LNCaP clone FGC (cell line): ENCODE data around the gene ADORA2A.

ENCODE experiments used
- DNase-seq: peaks from one replicate; pipeline ENCODE4 v3.0.0-alpha.2; 2011; ENCODE audit warnings: low read depth
- H3K4me3 ChIP-seq: 2 replicates; pipeline ENCODE4 v1.5.1; 2011; ENCODE audit warnings: mild to moderate bottlenecking, low read depth, low read length, control low read depth
- TF ChIP-seq, protein P1 (sequence below): IDR thresholded peaks from 2 replicates; pipeline ENCODE4 v1.5.1; 2012; ENCODE audit warnings: mild to moderate bottlenecking; ENCODE audit not compliant: control insufficient read depth, insufficient read depth; ENCODE audit errors: extremely low read depth

ADORA2A gene

GRCh38 chr22:24442352-24442744, 14.9 kb downstream of the ADORA2A start:
- no peak overlapping the region for H3K4me3 ChIP-seq
- no peak for DNase-seq
- TF ChIP-seq, protein P1, sequence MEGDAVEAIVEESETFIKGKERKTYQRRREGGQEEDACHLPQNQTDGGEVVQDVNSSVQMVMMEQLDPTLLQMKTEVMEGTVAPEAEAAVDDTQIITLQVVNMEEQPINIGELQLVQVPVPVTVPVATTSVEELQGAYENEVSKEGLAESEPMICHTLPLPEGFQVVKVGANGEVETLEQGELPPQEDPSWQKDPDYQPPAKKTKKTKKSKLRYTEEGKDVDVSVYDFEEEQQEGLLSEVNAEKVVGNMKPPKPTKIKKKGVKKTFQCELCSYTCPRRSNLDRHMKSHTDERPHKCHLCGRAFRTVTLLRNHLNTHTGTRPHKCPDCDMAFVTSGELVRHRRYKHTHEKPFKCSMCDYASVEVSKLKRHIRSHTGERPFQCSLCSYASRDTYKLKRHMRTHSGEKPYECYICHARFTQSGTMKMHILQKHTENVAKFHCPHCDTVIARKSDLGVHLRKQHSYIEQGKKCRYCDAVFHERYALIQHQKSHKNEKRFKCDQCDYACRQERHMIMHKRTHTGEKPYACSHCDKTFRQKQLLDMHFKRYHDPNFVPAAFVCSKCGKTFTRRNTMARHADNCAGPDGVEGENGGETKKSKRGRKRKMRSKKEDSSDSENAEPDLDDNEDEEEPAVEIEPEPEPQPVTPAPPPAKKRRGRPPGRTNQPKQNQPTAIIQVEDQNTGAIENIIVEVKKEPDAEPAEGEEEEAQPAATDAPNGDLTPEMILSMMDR: no peak

GRCh38 chr22:24443668-24444067, 16.3 kb downstream of the ADORA2A start:
- TF ChIP-seq, protein P1: no peak
- no peak for DNase-seq
- H3K4me3 ChIP-seq: no peak overlapping the region

DNA sequence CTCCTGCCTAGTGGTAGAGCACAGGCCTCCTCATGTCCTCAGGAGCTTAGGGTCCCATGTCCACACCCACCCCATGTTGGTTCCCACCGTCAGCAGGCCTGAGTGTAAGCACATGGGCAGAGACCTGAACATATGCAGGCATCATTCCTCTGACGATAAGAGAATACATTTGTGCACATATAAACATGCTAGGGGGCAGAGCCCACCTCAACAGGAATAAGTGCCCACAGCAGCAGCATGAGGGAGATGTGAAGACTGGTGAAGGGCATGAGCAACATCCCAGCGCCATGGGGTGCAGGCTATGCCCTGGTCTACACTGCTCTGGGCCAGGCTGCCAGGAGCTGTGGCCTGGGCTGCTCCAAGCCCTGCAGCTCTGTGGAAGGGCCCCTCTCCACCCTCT, 16.9 kb downstream of the ADORA2A start:
- no peak for DNase-seq
- TF ChIP-seq, protein P1: no peak
- no peak overlapping the region for H3K4me3 ChIP-seq

- no peak overlapping the region for H3K4me3 ChIP-seq
- TF ChIP-seq, protein P1: no peak
- DNase-seq: no peak
Observed at GRCh38 chr22:24444729-24445466, 17.5 kb downstream of the ADORA2A start.

- DNase-seq: no peak
- no peak overlapping the region for H3K4me3 ChIP-seq
- TF ChIP-seq, protein P1: no peak
Observed at GRCh38 chr22:24445481-24446259, 18.3 kb downstream of the ADORA2A start.

DNA sequence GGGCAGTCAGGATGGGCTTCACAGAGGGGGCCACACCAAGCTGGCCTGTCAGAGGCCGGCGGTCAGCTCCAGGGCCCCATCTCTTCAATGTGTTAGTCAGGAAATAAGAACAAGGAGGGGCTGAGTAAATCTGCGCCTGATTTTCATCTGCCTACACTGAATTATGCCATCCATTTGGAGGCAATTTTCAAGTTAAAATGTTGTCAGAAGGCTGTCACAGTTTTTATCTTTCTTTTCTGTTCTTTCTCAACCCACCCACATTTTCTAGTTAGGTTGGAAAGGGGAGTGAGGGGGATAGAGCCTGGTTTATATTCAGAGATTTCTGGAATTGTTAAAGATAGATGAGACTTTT, 18.8 kb downstream of the ADORA2A start:
- TF ChIP-seq, protein P1: no peak
- DNase-seq: no peak
- no peak overlapping the region for H3K4me3 ChIP-seq
